Thyroid gland (tissue), 4 donors: ENCODE data around the gene TESK2. TPM values are rescaled to one million over a fixed set of nuclear protein-coding genes. Genes with fewer than 3 reads are reported as not detected.

ENCODE experiments used
- DNase-seq, 2 donors: peaks; one replicate each; pipeline ENCODE4 v3.0.0-alpha.2; 2019
- H3K27ac ChIP-seq, 3 donors: fragments of 200-600 bp; sonication (generic); 1 replicate in 2 of 3; 2 replicates in 1 of 3; pipeline ENCODE4 v1.5.1; 2016 to 2019; ENCODE audit warnings: mild to moderate bottlenecking in 1 of 3, moderate library complexity in 1 of 3
- H3K27me3 ChIP-seq: fragments of 200-600 bp; sonication (generic); one replicate; pipeline ENCODE4 v1.5.1; 2019
- H3K36me3 ChIP-seq, 2 donors: fragments of 200-600 bp; sonication (generic); one replicate each; pipeline ENCODE4 v1.5.1; 2016 to 2019
- H3K4me1 ChIP-seq, 2 donors: fragments of 200-600 bp; sonication (generic); one replicate each; pipeline ENCODE4 v1.5.1; 2017 to 2019
- H3K4me3 ChIP-seq, 3 donors: fragments of 200-600 bp; sonication (generic); replicated peaks in 1 of 3; 1 replicate in 2 of 3; 2 replicates in 1 of 3; pipeline ENCODE4 v1.5.1; 2016; ENCODE audit warnings: mild to moderate bottlenecking in 1 of 3
- H3K9me3 ChIP-seq: fragments of 200-600 bp; sonication (generic); one replicate; pipeline ENCODE4 v1.5.1; 2017
- CTCF ChIP-seq, 6 experiments: fragments of 200-600 bp in 3 of 6; fragments of 450-650 bp in 3 of 6; sonication (generic) in 3 of 6; IDR thresholded peaks; one replicate each; pipeline ENCODE4 v1.5.1; 2016 to 2019; ENCODE audit warnings: antibody characterized with exemption in 6 of 6, mild to moderate bottlenecking in 2 of 6, inconsistent platforms in 1 of 6, moderate library complexity in 1 of 6
- POLR2A ChIP-seq, 2 donors: fragments of 450-650 bp; IDR thresholded peaks; one replicate each; pipeline ENCODE4 v1.6.1; 2017; ENCODE audit warnings: antibody characterized with exemption in 2 of 2, mild to moderate bottlenecking in 2 of 2, moderate library complexity in 1 of 2
- WGBS, 2 donors: methylation state at CpG; one replicate each; pipeline ENCODE4 v1.1.5; 2017; 5-methylcytosine and 5-hydroxymethylcytosine counted together
- intact Hi-C: fragments of 100-400 bp; cut with DNase I; formaldehyde crosslinking; loops from one replicate; pipeline ENCODE4 v1.15.1; 2023
- total RNA-seq, 4 donors: library from RNA; depleted of rRNA; stranded (reverse); fragments of >200 nt; gene quantifications; one replicate each; pipeline ENCODE4 v1.2.3, GENCODE V29; 2016

Gene TESK2
- total RNA-seq, 4 donors from 2014 or later, result 4.8 to 5.7 (median 5.5) TPM

GRCh38 chr1:45319761-45320160 lies 171.2 kb downstream of the TESK2 start:
- H3K27me3 ChIP-seq, result no peaks in the 10 kb centered on the region
- H3K36me3 ChIP-seq, result no peaks in the 10 kb centered on the region
- H3K4me3 ChIP-seq, result no peak overlapping the region
- 80 to 91% methylated on average over 4 of the region's 4 CpGs for WGBS, 2 donors
- intact Hi-C loops, result no loop called here
- H3K4me1 ChIP-seq, result no peaks in the 10 kb centered on the region
- no peaks in the 10 kb centered on the region for H3K9me3 ChIP-seq
- no peak for DNase-seq
- no peak for TF ChIP-seq POLR2A (IDR thresholded peaks at IDR 0.05)
- TF ChIP-seq CTCF (IDR thresholded peaks at IDR 0.05), result no peak
- H3K27ac ChIP-seq, result no peak overlapping the region

- Histone ChIP-seq H3K4me1 (no peaks in the 10 kb centered on the region), H3K4me3 (no peak overlapping the region), H3K36me3 (no peaks in the 10 kb centered on the region), H3K9me3 (no peaks in the 10 kb centered on the region), H3K27ac (no peak overlapping the region), H3K27me3 (no peaks in the 10 kb centered on the region)
- no peak for TF ChIP-seq POLR2A (IDR thresholded peaks at IDR 0.05)
- TF ChIP-seq CTCF (IDR thresholded peaks at IDR 0.05), result no peak
- 63 to 68% methylated on average over 4 of the region's 4 CpGs for WGBS, 2 donors
- DNase-seq, result no peak
- intact Hi-C loops, result no loop called here
Observed at GRCh38 chr1:45317166-45317565, 173.8 kb downstream of the TESK2 start.

- WGBS, 2 donors, result 89 to 90% methylated on average over 3 of the region's 3 CpGs
- intact Hi-C loops, result no loop called here
- Histone ChIP-seq H3K4me1 (no peaks in the 10 kb centered on the region), H3K27me3 (no peaks in the 10 kb centered on the region), H3K36me3 (no peaks in the 10 kb centered on the region), H3K27ac (no peak overlapping the region), H3K4me3 (no peak overlapping the region), H3K9me3 (no peaks in the 10 kb centered on the region)
- DNase-seq, result no peak
- TF ChIP-seq CTCF (IDR thresholded peaks at IDR 0.05), result no peak
- TF ChIP-seq POLR2A (IDR thresholded peaks at IDR 0.05), result no peak
Observed at GRCh38 chr1:45314266-45314665, 176.7 kb downstream of the TESK2 start.

GRCh38 chr1:45306905-45307304 lies 184.1 kb downstream of the TESK2 start:
- Histone ChIP-seq H3K4me1 (peaks cover 8 to 9% of the 10 kb centered on the region in 2 donors), H3K27ac (no peak overlapping the region), H3K4me3 (no peak overlapping the region), H3K36me3 (no peaks in the 10 kb centered on the region), H3K9me3 (no peaks in the 10 kb centered on the region), H3K27me3 (no peaks in the 10 kb centered on the region)
- no peak for DNase-seq
- intact Hi-C loops, result no loop called here
- 82 to 84% methylated on average over 3 of the region's 3 CpGs for WGBS, 2 donors
- TF ChIP-seq CTCF (IDR thresholded peaks at IDR 0.05) (no peak), POLR2A (IDR thresholded peaks at IDR 0.05) (no peak)

GRCh38 chr1:45306319-45306718 lies 184.6 kb downstream of the TESK2 start:
- no peak for TF ChIP-seq CTCF (IDR thresholded peaks at IDR 0.05)
- TF ChIP-seq POLR2A (IDR thresholded peaks at IDR 0.05), result no peak
- H3K4me3 ChIP-seq, result no peak overlapping the region
- WGBS, 2 donors, result 58 to 69% methylated on average over 8 of the region's 8 CpGs
- H3K27ac ChIP-seq, result no peak overlapping the region
- DNase-seq, result no peak
- no peaks in the 10 kb centered on the region for H3K27me3 ChIP-seq
- no peaks in the 10 kb centered on the region for H3K36me3 ChIP-seq
- intact Hi-C loops, result no loop called here
- H3K9me3 ChIP-seq, result no peaks in the 10 kb centered on the region
- peaks cover 8 to 9% of the 10 kb centered on the region in 2 donors for H3K4me1 ChIP-seq
